GM12878 (cell line): ENCODE data around the gene CACNA1D.

Source experiments
- EGR1 ChIP-seq, 2 experiments: IDR thresholded peaks; 1 replicate in 1 of 2; 2 replicates in 1 of 2; pipeline ENCODE4 v1.6.1; 2011 to 2012; ENCODE audit warnings: low read depth in 2 of 2, low read length in 2 of 2, borderline replicate concordance in 1 of 2, mild to moderate bottlenecking in 1 of 2, moderate library complexity in 1 of 2
- EP300 ChIP-seq, 2 experiments: fragments of 150-350 bp in 1 of 2; IDR thresholded peaks; 2 replicates each; pipeline ENCODE4 v1.6.1; 2011 to 2012; ENCODE audit warnings: low read depth in 2 of 2, low read length in 2 of 2, borderline replicate concordance in 1 of 2, improper control_type of control experiment in 1 of 2, inconsistent platforms in 1 of 2; ENCODE audit not compliant: control insufficient read depth in 1 of 2
- HDAC6 ChIP-seq: fragments of 200-600 bp; sonication (generic); IDR thresholded peaks from one replicate; pipeline ENCODE4 v1.8.0; 2017; ENCODE audit warnings: antibody characterized with exemption; ENCODE audit not compliant: unreplicated experiment
- NBN ChIP-seq: fragments of 450-650 bp; IDR thresholded peaks from 2 replicates; pipeline ENCODE4 v1.6.1; 2016
- NFIC ChIP-seq: IDR thresholded peaks from 2 replicates; pipeline ENCODE4 v1.6.1; 2012; ENCODE audit warnings: low read depth, mild to moderate bottlenecking, inconsistent platforms, low read length, moderate library complexity
- NFXL1 ChIP-seq: fragments of 450-650 bp; IDR thresholded peaks from 2 replicates; pipeline ENCODE4 v1.6.1; 2017; ENCODE audit warnings: antibody characterized with exemption, mild to moderate bottlenecking, borderline replicate concordance
- RAD21 ChIP-seq: IDR thresholded peaks from 2 replicates; pipeline ENCODE4 v1.6.1; 2011; ENCODE audit warnings: mild to moderate bottlenecking, low read depth, low read length, moderate library complexity; ENCODE audit not compliant: insufficient read depth
- RFX5 ChIP-seq: IDR thresholded peaks from 2 replicates; pipeline ENCODE4 v1.6.1; 2011; ENCODE audit warnings: low read depth, low read length, improper control_type of control experiment
- TAF1 ChIP-seq: IDR thresholded peaks from 2 replicates; pipeline ENCODE4 v1.6.1; 2011; ENCODE audit warnings: mild to moderate bottlenecking, low read depth, low read length, borderline replicate concordance
- WRNIP1 ChIP-seq: IDR thresholded peaks from 2 replicates; pipeline ENCODE4 v1.6.1; 2011; ENCODE audit warnings: low read depth, low read length, improper control_type of control experiment, borderline replicate concordance
- ZBTB40 ChIP-seq: fragments of 450-650 bp; IDR thresholded peaks from 2 replicates; pipeline ENCODE4 v1.6.1; 2016; ENCODE audit warnings: mild to moderate bottlenecking, moderate library complexity, borderline replicate concordance
- TF ChIP-seq, protein P1 (sequence below), 3 experiments: IDR thresholded peaks in 2 of 3; conservative IDR thresholded peaks in 1 of 3; 2 replicates each; pipeline ENCODE4 v1.5.1; 2011; ENCODE audit warnings: low read depth in 3 of 3, low read length in 3 of 3, mild to moderate bottlenecking in 3 of 3, control low read depth in 2 of 3, moderate library complexity in 2 of 3, inconsistent platforms in 1 of 3, mixed read lengths in 1 of 3; ENCODE audit not compliant: control insufficient read depth in 2 of 3, insufficient read depth in 1 of 3; ENCODE audit errors: extremely low read depth in 1 of 3
- TF ChIP-seq, protein P2 (sequence below): IDR thresholded peaks from 2 replicates; pipeline ENCODE4 v1.6.1; 2011; ENCODE audit warnings: mild to moderate bottlenecking, low read depth, low read length, moderate library complexity; ENCODE audit not compliant: insufficient replicate concordance

DNA sequence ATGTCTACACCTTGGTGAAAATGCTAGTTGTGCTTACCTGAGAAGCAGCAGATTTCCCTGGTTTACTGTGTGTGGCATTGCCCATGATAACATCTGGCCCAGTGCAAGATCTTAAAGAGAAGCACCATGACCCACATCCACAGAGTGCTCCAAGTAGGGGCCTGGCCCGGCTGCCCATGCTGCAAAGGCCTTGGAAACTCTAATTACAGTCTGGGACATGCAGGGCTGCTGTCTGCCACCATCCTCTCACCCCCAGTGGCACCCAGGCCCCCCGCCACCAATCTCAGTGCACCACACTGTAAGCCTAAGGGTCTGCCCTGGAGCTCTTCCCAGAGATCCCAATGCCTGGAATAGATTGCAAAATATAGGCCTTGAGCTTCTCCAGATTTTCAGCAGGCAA lies 219.2 kb downstream of the CACNA1D start:
- TF ChIP-seq, protein P1, sequence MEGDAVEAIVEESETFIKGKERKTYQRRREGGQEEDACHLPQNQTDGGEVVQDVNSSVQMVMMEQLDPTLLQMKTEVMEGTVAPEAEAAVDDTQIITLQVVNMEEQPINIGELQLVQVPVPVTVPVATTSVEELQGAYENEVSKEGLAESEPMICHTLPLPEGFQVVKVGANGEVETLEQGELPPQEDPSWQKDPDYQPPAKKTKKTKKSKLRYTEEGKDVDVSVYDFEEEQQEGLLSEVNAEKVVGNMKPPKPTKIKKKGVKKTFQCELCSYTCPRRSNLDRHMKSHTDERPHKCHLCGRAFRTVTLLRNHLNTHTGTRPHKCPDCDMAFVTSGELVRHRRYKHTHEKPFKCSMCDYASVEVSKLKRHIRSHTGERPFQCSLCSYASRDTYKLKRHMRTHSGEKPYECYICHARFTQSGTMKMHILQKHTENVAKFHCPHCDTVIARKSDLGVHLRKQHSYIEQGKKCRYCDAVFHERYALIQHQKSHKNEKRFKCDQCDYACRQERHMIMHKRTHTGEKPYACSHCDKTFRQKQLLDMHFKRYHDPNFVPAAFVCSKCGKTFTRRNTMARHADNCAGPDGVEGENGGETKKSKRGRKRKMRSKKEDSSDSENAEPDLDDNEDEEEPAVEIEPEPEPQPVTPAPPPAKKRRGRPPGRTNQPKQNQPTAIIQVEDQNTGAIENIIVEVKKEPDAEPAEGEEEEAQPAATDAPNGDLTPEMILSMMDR (IDR thresholded peaks at IDR 0.05 in 2 of 3, conservative IDR thresholded peaks at IDR 0.05 in 1 of 3; ENCODE audit: control insufficient read depth in 2 of 3, extremely low read depth in 1 of 3, insufficient read depth in 1 of 3, low read depth in 3 of 3, low read length in 3 of 3), result no peak
- TF ChIP-seq HDAC6 (no peak), TAF1 (no peak), ZBTB40 (no peak), RFX5 (no peak), WRNIP1 (no peak), NFXL1 (no peak), NFIC (no peak), NBN (no peak), EGR1 (IDR thresholded peaks at IDR 0.05; ENCODE audit: borderline replicate concordance in 1 of 2, low read depth in 2 of 2, low read length in 2 of 2) (no peak), RAD21 (no peak), EP300 (IDR thresholded peaks at IDR 0.05; ENCODE audit: borderline replicate concordance in 1 of 2, control insufficient read depth in 1 of 2, low read depth in 2 of 2, low read length in 2 of 2) (no peak)
- TF ChIP-seq, protein P2, sequence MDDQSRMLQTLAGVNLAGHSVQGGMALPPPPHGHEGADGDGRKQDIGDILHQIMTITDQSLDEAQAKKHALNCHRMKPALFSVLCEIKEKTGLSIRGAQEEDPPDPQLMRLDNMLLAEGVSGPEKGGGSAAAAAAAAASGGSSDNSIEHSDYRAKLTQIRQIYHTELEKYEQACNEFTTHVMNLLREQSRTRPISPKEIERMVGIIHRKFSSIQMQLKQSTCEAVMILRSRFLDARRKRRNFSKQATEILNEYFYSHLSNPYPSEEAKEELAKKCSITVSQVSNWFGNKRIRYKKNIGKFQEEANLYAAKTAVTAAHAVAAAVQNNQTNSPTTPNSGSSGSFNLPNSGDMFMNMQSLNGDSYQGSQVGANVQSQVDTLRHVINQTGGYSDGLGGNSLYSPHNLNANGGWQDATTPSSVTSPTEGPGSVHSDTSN, result no peak
